ENCODE results near the gene PRR14. TPM values are rescaled to one million over a fixed set of nuclear protein-coding genes. Genes with fewer than 3 reads are reported as not detected.
"Not testable (repeated sequence)": the region's sequence is repeated elsewhere in the genome, so short reads cannot be mapped to it uniquely, and the experiment has no call there.

The PRR14 gene
- total RNA-seq, 1 donor from 2014 or later: 22.6 TPM

DNA sequence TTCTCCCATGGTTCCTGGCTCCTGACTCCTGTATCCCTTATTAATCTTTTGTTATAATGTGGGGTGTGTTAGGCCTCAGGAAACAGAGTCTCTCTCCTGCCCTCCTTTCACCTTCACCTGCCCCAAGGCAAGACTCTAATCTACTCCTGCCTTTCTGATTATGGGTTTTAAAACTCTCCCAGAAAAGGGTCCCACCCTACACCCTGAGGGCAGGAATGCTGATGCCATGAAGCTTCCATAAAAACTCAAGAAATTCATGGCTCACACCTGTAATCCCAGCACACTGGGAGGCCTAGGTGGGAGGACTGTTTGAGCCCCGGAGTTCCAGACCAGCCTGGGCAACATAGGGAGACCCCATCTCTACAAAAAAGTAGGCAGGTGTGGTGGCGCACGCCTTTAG is 29.6 kb downstream of the PRR14 start:
- H3K27me3 ChIP-seq (ENCODE audit: control insufficient read depth, insufficient read depth, low read length): no peaks in the 10 kb centered on the region
- no peak for DNase-seq (ENCODE audit: low read depth)
- TF ChIP-seq, protein P1, sequence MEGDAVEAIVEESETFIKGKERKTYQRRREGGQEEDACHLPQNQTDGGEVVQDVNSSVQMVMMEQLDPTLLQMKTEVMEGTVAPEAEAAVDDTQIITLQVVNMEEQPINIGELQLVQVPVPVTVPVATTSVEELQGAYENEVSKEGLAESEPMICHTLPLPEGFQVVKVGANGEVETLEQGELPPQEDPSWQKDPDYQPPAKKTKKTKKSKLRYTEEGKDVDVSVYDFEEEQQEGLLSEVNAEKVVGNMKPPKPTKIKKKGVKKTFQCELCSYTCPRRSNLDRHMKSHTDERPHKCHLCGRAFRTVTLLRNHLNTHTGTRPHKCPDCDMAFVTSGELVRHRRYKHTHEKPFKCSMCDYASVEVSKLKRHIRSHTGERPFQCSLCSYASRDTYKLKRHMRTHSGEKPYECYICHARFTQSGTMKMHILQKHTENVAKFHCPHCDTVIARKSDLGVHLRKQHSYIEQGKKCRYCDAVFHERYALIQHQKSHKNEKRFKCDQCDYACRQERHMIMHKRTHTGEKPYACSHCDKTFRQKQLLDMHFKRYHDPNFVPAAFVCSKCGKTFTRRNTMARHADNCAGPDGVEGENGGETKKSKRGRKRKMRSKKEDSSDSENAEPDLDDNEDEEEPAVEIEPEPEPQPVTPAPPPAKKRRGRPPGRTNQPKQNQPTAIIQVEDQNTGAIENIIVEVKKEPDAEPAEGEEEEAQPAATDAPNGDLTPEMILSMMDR (IDR thresholded peaks at IDR 0.05; ENCODE audit: insufficient read depth, low read length, poor library complexity, severe bottlenecking): no peak

DNA sequence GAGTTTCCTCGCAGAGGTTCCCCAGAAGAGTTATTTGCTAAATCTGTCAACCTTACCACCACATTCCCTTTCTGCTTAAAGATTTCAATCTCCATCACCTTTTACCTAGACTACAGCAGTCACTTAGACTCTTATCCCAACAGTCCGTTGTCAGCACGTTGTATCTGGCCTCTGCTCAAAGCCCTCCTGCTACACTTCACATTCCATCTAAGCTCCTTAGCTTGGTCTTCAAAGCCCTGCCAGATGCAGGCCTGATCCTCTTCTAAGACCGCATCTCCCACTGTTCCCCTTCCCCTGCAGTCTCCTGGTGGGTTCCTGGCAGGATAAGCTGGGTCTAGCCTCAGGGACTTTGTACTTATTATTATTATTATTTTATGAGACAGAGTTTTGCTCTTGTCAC is 37.9 kb downstream of the PRR14 start:
- TF ChIP-seq, protein P1 (IDR thresholded peaks at IDR 0.05; ENCODE audit: insufficient read depth, low read length, poor library complexity, severe bottlenecking): no peak
- Histone ChIP-seq H3K4me3 (ENCODE audit: low read depth, low read length) (no peak overlapping the region), H3K36me3 (ENCODE audit: control insufficient read depth, insufficient read depth, low read length) (no peaks in the 10 kb centered on the region), H3K27me3 (ENCODE audit: control insufficient read depth, insufficient read depth, low read length) (no peaks in the 10 kb centered on the region)
- DNase-seq (ENCODE audit: low read depth): no peak

More for the DNA sequence above, 29.6 kb downstream of the PRR14 start:
- Histone ChIP-seq H3K4me3 (ENCODE audit: low read depth, low read length) (no peak overlapping the region), H3K36me3 (ENCODE audit: control insufficient read depth, insufficient read depth, low read length) (no peaks in the 10 kb centered on the region)

- DNase-seq (ENCODE audit: low read depth): no peak
- Histone ChIP-seq H3K4me3 (ENCODE audit: low read depth, low read length) (no peak overlapping the region), H3K36me3 (ENCODE audit: control insufficient read depth, insufficient read depth, low read length) (no peaks in the 10 kb centered on the region), H3K27me3 (ENCODE audit: control insufficient read depth, insufficient read depth, low read length) (no peaks in the 10 kb centered on the region)
- TF ChIP-seq, protein P1 (IDR thresholded peaks at IDR 0.05; ENCODE audit: insufficient read depth, low read length, poor library complexity, severe bottlenecking): no peak
Measured at GRCh38 chr16:30691907-30692306, 41.1 kb downstream of the PRR14 start.

GRCh38 chr16:30692396-30693064 is 41.8 kb downstream of the PRR14 start:
- TF ChIP-seq, protein P1 (IDR thresholded peaks at IDR 0.05; ENCODE audit: insufficient read depth, low read length, poor library complexity, severe bottlenecking): no peak
- no peaks in the 10 kb centered on the region for H3K27me3 ChIP-seq (ENCODE audit: control insufficient read depth, insufficient read depth, low read length)
- no peak overlapping the region for H3K4me3 ChIP-seq (ENCODE audit: low read depth, low read length)
- no peaks in the 10 kb centered on the region for H3K36me3 ChIP-seq (ENCODE audit: control insufficient read depth, insufficient read depth, low read length)
- DNase-seq (ENCODE audit: low read depth): no peak

DNA sequence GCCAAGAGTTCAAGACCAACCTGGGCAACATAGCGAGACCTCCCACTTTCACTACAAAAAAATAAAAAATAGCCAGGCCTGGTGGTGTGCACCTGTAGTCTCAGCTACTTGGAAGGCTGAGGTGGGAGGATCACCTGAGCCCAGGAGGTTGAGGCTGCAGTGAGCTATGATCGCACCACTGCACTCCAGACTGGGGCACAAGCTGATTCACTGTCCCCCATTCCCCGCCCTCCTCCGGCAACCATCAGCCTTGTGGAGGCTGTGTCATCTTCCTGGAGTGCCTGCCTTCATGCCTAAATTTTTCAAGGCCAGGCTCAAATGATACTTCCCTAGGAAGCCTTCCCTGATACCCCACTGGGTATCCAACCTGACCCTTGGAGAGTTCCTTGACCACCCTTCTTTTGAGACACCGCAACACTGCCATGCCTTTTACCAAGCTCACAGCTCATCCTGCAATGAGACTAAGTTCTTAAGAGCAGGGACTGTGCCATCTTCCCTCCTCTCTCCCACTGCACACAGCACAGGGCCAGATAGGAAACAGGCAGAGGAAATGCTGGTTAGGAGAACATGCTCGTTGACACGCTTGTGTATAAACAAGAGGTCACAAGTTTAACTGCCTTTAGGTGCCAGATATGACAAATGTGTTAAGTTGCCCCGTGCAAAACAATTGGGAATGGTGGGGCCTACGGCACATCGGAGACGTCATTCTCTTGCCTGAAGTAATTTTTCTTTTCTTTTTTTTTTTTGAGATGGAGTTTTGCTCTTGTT is 44.4 kb downstream of the PRR14 start:
- Histone ChIP-seq H3K4me3 (ENCODE audit: low read depth, low read length) (no peak overlapping the region), H3K36me3 (ENCODE audit: control insufficient read depth, insufficient read depth, low read length) (no peaks in the 10 kb centered on the region), H3K27me3 (ENCODE audit: control insufficient read depth, insufficient read depth, low read length) (no peaks in the 10 kb centered on the region)
- DNase-seq (ENCODE audit: low read depth): no peak
- TF ChIP-seq, protein P1 (IDR thresholded peaks at IDR 0.05; ENCODE audit: insufficient read depth, low read length, poor library complexity, severe bottlenecking): no peak

DNA sequence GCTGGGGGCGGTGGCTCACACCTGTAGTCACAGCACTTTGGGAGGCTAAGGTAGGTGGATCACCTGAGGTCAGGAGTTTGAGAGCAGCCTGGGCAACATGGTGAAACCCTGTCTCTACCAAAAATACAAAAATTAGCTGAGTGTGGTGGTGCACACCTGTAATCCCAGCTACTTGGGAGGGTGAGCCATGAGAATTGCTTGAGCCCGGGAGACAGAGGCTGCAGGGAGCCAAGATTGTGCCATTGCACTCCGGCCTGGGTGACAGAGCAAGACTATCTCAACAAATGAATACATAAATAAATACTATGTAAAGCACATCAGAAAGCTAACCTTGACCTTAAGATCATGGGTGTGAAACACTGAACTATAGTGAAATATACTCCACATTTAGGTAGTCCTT is 45.9 kb downstream of the PRR14 start:
- DNase-seq (ENCODE audit: low read depth); H3K36me3 ChIP-seq (ENCODE audit: control insufficient read depth, insufficient read depth, low read length); H3K27me3 ChIP-seq (ENCODE audit: control insufficient read depth, insufficient read depth, low read length); H3K4me3 ChIP-seq (ENCODE audit: low read depth, low read length): not testable (repeated sequence)
